Measurements from ENCODE around the gene DAG1. TPM values are rescaled to one million over a fixed set of nuclear protein-coding genes. Genes with fewer than 3 reads are reported as not detected.

The DAG1 gene
- total RNA-seq, 2 donors from 2014 or later, result 86.7 to 213 TPM

DNA sequence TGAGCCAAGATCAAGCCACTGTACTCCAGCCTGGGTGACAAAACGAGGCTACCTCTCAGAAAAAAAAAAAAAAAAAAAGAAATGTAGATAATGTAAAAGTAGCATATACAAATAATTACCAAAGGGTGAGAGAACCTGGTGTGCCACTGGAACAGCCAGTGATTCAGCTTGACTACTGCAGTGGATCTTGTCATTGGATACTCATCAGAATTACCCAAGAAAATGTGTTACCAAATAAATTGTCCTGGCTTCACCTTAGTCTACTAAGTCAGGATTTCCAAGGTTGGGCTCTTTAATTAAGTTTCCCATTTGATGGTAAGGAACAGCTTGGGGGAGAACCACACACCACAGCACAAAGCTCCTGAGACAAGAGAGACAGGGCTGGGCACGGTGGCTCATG lies 42.5 kb upstream of the DAG1 start:
- Histone ChIP-seq H3K27ac (no peak overlapping the region), H3K4me3 (no peak overlapping the region), H3K27me3 (replicated peaks; ENCODE audit: insufficient read depth) (no peaks in the 10 kb centered on the region), H3K9me3 (no peaks in the 10 kb centered on the region), H3K4me1 (replicated peaks) (no peaks in the 10 kb centered on the region), H3K36me3 (peaks cover 0 to 4% of the 10 kb centered on the region in 2 donors)
- no peak for DNase-seq (ENCODE audit: low spot score)
- no peak for TF ChIP-seq POLR2A (IDR thresholded peaks at IDR 0.05)
- no peak for TF ChIP-seq CTCF (IDR thresholded peaks at IDR 0.05)
- no peak for TF ChIP-seq POLR2AphosphoS5 (IDR thresholded peaks at IDR 0.05)
- WGBS, result 86% methylated on average over 2 of the region's 2 CpGs
- intact Hi-C loops (cut with DNase I), result no loop called here

- no peak for DNase-seq (ENCODE audit: low spot score)
- H3K27ac ChIP-seq, result peak overlapping the region; percentile 88 to 92
- peak overlapping the region; percentile 55 to 62 for H3K4me3 ChIP-seq
- 6% methylated on average over 9 of the region's 9 CpGs for WGBS
- no peaks in the 10 kb centered on the region for H3K9me3 ChIP-seq
- no peaks in the 10 kb centered on the region for H3K4me1 ChIP-seq (replicated peaks)
- intact Hi-C loops (cut with DNase I), result no loop called here
- no peaks in the 10 kb centered on the region for H3K27me3 ChIP-seq (replicated peaks; ENCODE audit: insufficient read depth)
- peaks cover 0 to 4% of the 10 kb centered on the region in 2 donors for H3K36me3 ChIP-seq
- TF ChIP-seq POLR2A (IDR thresholded peaks at IDR 0.05) (no peak), POLR2AphosphoS5 (IDR thresholded peaks at IDR 0.05) (no peak), CTCF (IDR thresholded peaks at IDR 0.05) (no peak)
These were observed 41.4 kb upstream of the DAG1 start for GRCh38 chr3:49428752-49429080.

DNA sequence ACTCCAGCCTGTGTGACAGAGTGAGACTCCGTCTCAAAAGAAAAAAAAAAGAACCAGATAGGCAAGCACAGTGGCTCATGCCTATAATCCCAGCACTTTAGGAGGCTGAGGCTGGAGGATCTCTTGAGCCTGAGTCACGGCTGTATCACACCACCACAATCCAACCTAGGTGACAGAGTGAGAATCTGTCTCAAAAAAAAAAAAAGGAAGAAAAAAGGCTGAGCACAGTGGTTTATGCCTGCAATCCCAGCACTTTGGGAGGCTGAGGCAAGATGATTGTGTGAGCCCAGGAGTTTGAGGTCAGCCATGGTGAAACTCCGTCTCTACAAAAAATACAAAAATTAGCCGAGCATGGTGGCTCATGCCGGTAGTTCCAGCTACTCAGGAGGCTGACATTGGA lies 35.3 kb upstream of the DAG1 start:
- intact Hi-C loops (cut with DNase I), result no loop called here
- TF ChIP-seq POLR2AphosphoS5 (IDR thresholded peaks at IDR 0.05), result no peak
- no peak for TF ChIP-seq POLR2A (IDR thresholded peaks at IDR 0.05)
- no peak for TF ChIP-seq CTCF (IDR thresholded peaks at IDR 0.05)
- H3K9me3 ChIP-seq, result no peaks in the 10 kb centered on the region
- DNase-seq (ENCODE audit: low spot score), result no peak
- WGBS, result 87% methylated on average over 5 of the region's 5 CpGs
- H3K27ac ChIP-seq, result no peak overlapping the region
- H3K4me1 ChIP-seq (replicated peaks), result no peaks in the 10 kb centered on the region
- no peaks in the 10 kb centered on the region for H3K36me3 ChIP-seq
- H3K27me3 ChIP-seq (replicated peaks; ENCODE audit: insufficient read depth), result no peaks in the 10 kb centered on the region
- H3K4me3 ChIP-seq, result no peak overlapping the region

GRCh38 chr3:49445391-49445790 lies 24.7 kb upstream of the DAG1 start:
- Histone ChIP-seq H3K4me1 (replicated peaks) (no peaks in the 10 kb centered on the region), H3K9me3 (no peaks in the 10 kb centered on the region), H3K36me3 (no peaks in the 10 kb centered on the region), H3K27ac (no peak overlapping the region), H3K27me3 (replicated peaks; ENCODE audit: insufficient read depth) (no peaks in the 10 kb centered on the region), H3K4me3 (no peak overlapping the region)
- no peak for DNase-seq (ENCODE audit: low spot score)
- no peak for TF ChIP-seq POLR2AphosphoS5 (IDR thresholded peaks at IDR 0.05)
- TF ChIP-seq CTCF (IDR thresholded peaks at IDR 0.05), result no peak
- no peak for TF ChIP-seq POLR2A (IDR thresholded peaks at IDR 0.05)
- intact Hi-C loops (cut with DNase I), result loop anchor here (5.0 to 10.0 kb wide), 2 partner anchors 151 to 273 kb away; partner anchors contain the start of gene KLHDC8B
- 80% methylated on average over 5 of the region's 5 CpGs for whole genome bisulfite sequencing

DNA sequence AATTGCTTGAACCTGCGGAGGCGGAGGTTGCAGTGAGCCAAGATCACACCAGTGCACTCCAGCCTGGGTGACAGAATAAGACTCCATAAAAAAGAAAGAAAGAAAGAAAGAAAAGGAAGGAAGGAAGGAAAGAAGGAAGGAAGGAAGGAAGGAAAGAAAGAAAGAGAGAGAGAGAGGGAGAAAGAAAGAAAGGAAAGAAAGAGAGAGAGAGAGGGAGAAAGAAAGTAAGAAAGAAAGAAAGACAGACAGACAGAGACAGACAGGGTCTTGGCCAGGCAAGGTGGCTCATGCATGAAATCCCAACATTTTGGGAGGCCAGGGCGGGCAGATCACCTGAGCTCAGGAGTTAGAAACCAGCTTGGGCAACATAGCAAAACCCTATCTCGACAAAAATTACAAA lies 16.4 kb upstream of the DAG1 start:
- WGBS, result 93% methylated on average over 4 of the region's 4 CpGs
- Histone ChIP-seq H3K4me3 (no peak overlapping the region), H3K9me3 (no peaks in the 10 kb centered on the region), H3K36me3 (no peaks in the 10 kb centered on the region), H3K27ac (no peak overlapping the region), H3K27me3 (replicated peaks; ENCODE audit: insufficient read depth) (no peaks in the 10 kb centered on the region), H3K4me1 (replicated peaks) (no peaks in the 10 kb centered on the region)
- no peak for TF ChIP-seq CTCF (IDR thresholded peaks at IDR 0.05)
- TF ChIP-seq POLR2A (IDR thresholded peaks at IDR 0.05), result no peak
- TF ChIP-seq POLR2AphosphoS5 (IDR thresholded peaks at IDR 0.05), result no peak
- no peak for DNase-seq (ENCODE audit: low spot score)
- intact Hi-C loops (cut with DNase I), result no loop called here
